ENCODE data around the gene RPL37. TPM values are rescaled to one million over a fixed set of nuclear protein-coding genes. Genes with fewer than 3 reads are reported as not detected.

RPL37 gene
- total RNA-seq, 1 donor from 2014 or later, result 1,420 TPM

DNA sequence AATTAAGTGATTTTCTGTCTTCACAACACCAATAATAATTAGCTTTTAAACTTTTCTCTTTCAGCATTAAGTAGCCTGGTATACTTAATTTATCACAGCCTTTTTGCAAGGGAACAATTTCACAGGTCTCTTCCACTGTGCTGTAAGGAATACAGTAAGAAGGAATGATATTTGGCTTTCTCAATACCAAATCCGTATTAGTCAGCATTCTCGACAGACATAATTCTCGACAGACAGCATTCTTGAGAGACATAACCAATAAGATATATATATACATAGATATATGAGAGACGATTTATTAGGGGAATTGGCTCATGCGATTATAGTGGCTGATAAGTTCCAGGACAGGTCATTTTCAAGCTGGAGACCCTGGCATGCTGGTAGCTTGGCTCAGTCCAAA lies 54.8 kb downstream of the RPL37 start:
- DNase-seq (ENCODE audit: low spot score in 2 of 2, unreplicated experiment in 2 of 2), result no peak
- no peak overlapping the region for H3K27ac Mint-ChIP-seq
- TF ChIP-seq, protein P1, sequence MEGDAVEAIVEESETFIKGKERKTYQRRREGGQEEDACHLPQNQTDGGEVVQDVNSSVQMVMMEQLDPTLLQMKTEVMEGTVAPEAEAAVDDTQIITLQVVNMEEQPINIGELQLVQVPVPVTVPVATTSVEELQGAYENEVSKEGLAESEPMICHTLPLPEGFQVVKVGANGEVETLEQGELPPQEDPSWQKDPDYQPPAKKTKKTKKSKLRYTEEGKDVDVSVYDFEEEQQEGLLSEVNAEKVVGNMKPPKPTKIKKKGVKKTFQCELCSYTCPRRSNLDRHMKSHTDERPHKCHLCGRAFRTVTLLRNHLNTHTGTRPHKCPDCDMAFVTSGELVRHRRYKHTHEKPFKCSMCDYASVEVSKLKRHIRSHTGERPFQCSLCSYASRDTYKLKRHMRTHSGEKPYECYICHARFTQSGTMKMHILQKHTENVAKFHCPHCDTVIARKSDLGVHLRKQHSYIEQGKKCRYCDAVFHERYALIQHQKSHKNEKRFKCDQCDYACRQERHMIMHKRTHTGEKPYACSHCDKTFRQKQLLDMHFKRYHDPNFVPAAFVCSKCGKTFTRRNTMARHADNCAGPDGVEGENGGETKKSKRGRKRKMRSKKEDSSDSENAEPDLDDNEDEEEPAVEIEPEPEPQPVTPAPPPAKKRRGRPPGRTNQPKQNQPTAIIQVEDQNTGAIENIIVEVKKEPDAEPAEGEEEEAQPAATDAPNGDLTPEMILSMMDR (IDR thresholded peaks at IDR 0.05; ENCODE audit: unreplicated experiment), result no peak
- peaks cover 7% of the 10 kb centered on the region for H3K36me3 Mint-ChIP-seq
- peaks cover 29% of the 10 kb centered on the region for H3K4me1 Mint-ChIP-seq
- no peak overlapping the region for H3K4me3 Mint-ChIP-seq
- no peaks in the 10 kb centered on the region for H3K9me3 Mint-ChIP-seq
- H3K27me3 Mint-ChIP-seq (ENCODE audit: low read depth), result no peaks in the 10 kb centered on the region

DNA sequence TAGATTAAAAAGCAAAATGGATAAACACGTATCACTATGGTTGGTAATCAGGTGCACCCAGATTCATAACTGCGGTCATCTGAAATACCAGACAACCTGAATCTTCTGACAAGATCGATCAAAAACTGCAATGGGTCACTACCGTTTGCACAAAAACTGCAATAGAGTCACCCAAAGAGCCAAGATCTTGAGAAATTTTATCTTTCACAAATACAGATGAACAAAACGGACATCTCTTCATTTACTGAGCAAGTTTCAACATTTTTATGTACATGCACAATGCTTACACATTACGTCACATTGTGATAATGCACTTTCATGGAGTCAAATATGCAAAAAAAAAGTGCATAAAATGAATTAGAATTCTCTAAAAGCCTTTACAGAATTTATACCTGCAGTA lies 55.5 kb downstream of the RPL37 start:
- H3K4me3 Mint-ChIP-seq, result no peak overlapping the region
- H3K9me3 Mint-ChIP-seq, result no peaks in the 10 kb centered on the region
- no peaks in the 10 kb centered on the region for H3K27me3 Mint-ChIP-seq (ENCODE audit: low read depth)
- DNase-seq (ENCODE audit: low spot score in 2 of 2, unreplicated experiment in 2 of 2), result no peak
- peaks cover 34% of the 10 kb centered on the region for H3K4me1 Mint-ChIP-seq
- TF ChIP-seq, protein P1 (IDR thresholded peaks at IDR 0.05; ENCODE audit: unreplicated experiment), result no peak
- no peak overlapping the region for H3K27ac Mint-ChIP-seq
- H3K36me3 Mint-ChIP-seq, result peaks cover 7% of the 10 kb centered on the region

DNA sequence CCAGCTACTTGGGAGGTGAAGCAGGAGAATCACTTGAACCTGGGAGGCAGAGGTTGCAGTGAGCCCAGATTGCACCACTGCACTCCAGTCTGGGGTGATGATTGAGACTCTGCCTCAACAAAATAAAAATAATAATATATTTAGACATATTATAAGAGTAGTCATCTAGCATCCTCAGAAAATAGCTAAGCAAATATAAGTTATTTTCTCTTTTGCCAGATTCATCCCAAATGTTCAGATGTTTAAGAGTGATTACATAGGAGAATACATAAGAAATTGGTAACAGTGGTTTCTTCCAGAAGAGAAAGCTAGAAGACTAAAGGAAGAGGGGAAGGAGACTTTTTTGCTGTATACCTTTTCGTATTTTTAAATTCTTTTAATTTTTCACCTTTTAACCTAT lies 56.9 kb downstream of the RPL37 start:
- H3K9me3 Mint-ChIP-seq, result no peaks in the 10 kb centered on the region
- no peak overlapping the region for H3K4me3 Mint-ChIP-seq
- peaks cover 11% of the 10 kb centered on the region for H3K36me3 Mint-ChIP-seq

DNA sequence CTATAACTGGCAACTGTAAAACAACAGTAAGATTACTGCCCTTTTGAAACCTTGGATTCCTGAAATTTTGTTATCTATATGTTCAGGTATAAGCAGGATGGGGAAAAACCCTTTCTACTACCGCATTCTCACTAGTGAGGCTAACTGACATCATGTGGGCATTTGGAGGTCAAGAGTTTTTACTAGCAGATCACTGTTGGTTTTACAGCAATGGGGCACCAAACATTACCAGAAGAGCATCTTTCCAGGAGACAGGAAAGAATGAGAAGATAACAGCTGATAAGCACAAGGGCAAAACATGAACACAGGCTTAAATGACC lies 58.4 kb downstream of the RPL37 start:
- Mint-ChIP-seq H3K9me3 (no peaks in the 10 kb centered on the region), H3K27ac (peak overlapping the region; percentile 18), H3K4me1 (peaks cover 27% of the 10 kb centered on the region), H3K36me3 (peaks cover 14% of the 10 kb centered on the region), H3K27me3 (ENCODE audit: low read depth) (no peaks in the 10 kb centered on the region), H3K4me3 (no peak overlapping the region)
- DNase-seq (ENCODE audit: low spot score in 2 of 2, unreplicated experiment in 2 of 2), result no peak
- TF ChIP-seq, protein P1 (IDR thresholded peaks at IDR 0.05; ENCODE audit: unreplicated experiment), result no peak

More for the DNA sequence above, 56.9 kb downstream of the RPL37 start:
- Mint-ChIP-seq H3K27ac (no peak overlapping the region), H3K27me3 (ENCODE audit: low read depth) (no peaks in the 10 kb centered on the region), H3K4me1 (peaks cover 31% of the 10 kb centered on the region)
- DNase-seq (ENCODE audit: low spot score in 2 of 2, unreplicated experiment in 2 of 2), result no peak
- TF ChIP-seq, protein P1 (IDR thresholded peaks at IDR 0.05; ENCODE audit: unreplicated experiment), result no peak

DNA sequence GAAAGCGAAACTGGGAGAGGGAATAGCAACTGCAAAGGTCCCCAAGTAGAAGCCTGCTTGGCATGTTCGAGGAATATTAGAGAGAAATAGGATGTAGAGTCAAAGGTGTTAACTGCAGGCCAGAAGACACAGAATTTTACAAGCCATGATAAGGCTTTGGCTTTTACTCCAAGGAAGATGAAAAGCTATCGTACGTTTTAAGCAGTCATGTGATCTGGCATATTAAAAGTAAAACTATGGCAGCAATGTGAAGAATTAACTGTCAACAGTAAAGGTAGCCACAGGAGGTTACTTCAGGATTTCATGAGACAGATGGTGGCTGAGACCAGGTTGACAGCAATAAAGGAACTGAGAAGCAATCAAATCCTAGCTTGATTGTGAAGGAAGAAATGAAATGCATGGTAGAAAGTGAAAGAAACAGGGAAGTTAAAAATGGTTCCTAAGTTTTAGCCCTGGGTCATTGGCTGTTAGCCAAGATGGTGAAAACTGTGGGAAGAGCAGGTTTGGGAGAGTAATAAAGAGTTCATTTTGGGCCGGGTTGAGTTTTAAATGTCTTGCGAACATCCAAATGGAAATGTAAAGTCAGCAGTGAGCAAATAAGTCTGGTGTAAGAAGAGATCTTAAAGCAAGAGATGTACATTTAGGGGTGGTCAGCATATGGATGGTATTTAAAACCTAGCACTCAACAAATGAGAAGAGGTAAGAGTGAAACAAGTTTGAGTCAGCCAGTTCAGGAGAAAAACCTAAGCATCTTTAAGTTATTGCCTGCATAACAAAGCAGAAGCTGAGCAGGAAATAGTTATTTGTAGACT lies 59.0 kb downstream of the RPL37 start:
- Mint-ChIP-seq H3K4me1 (peaks cover 27% of the 10 kb centered on the region), H3K27ac (peak overlapping the region; percentile 72), H3K4me3 (no peak overlapping the region), H3K9me3 (no peaks in the 10 kb centered on the region), H3K27me3 (ENCODE audit: low read depth) (no peaks in the 10 kb centered on the region), H3K36me3 (peaks cover 14% of the 10 kb centered on the region)
- TF ChIP-seq, protein P1 (IDR thresholded peaks at IDR 0.05; ENCODE audit: unreplicated experiment), result no peak
- DNase-seq (ENCODE audit: low spot score in 2 of 2, unreplicated experiment in 2 of 2), result no peak

Other genes starting within 250 kb of the RPL37 start
- 40.0 to 48.1 TPM (median 42.0 TPM) in 3 replicates for gene PTGER4, start 155.3 kb downstream of the RPL37 start, total RNA-seq
- 20.1 to 22.7 TPM (median 21.1 TPM) in 3 replicates for gene TTC33, start 79.3 kb downstream of the RPL37 start, total RNA-seq
- gene PRKAA1, start 36.8 kb downstream of the RPL37 start, total RNA-seq, result 56.3 to 60.4 TPM (median 57.7 TPM) in 3 replicates
- 1.3 to 1.5 TPM (median 1.4 TPM) in 3 replicates for gene CARD6, start 6.1 kb upstream of the RPL37 start, total RNA-seq
- 18.2 to 22.6 TPM (median 20.7 TPM) in 3 replicates for gene C7, start 74.3 kb upstream of the RPL37 start, total RNA-seq
- not detected in 3 replicates for gene MROH2B, start 236.1 kb upstream of the RPL37 start, total RNA-seq